Fibroblast of lung (primary cell): ENCODE data around the gene PTEN.

Experiments
- EZH2 ChIP-seq: IDR thresholded peaks from 2 replicates; pipeline ENCODE4 v1.5.1; 2012; ENCODE audit warnings: low read length, control low read depth, mild to moderate bottlenecking; ENCODE audit errors: missing control alignments
- TF ChIP-seq, protein P1 (sequence below), 2 donors: IDR thresholded peaks in 1 of 2; conservative IDR thresholded peaks in 1 of 2; 1 replicate in 1 of 2; 2 replicates in 1 of 2; pipeline ENCODE4 v1.5.1; 2011 to 2012; ENCODE audit warnings: low read length in 2 of 2, control low read depth in 1 of 2, inconsistent platforms in 1 of 2, low read depth in 1 of 2, mild to moderate bottlenecking in 1 of 2

GRCh38 chr10:87930141-87930540 is 66.7 kb downstream of the PTEN start:
- TF ChIP-seq, protein P1, sequence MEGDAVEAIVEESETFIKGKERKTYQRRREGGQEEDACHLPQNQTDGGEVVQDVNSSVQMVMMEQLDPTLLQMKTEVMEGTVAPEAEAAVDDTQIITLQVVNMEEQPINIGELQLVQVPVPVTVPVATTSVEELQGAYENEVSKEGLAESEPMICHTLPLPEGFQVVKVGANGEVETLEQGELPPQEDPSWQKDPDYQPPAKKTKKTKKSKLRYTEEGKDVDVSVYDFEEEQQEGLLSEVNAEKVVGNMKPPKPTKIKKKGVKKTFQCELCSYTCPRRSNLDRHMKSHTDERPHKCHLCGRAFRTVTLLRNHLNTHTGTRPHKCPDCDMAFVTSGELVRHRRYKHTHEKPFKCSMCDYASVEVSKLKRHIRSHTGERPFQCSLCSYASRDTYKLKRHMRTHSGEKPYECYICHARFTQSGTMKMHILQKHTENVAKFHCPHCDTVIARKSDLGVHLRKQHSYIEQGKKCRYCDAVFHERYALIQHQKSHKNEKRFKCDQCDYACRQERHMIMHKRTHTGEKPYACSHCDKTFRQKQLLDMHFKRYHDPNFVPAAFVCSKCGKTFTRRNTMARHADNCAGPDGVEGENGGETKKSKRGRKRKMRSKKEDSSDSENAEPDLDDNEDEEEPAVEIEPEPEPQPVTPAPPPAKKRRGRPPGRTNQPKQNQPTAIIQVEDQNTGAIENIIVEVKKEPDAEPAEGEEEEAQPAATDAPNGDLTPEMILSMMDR (conservative IDR thresholded peaks at IDR 0.05 in 1 of 2, IDR thresholded peaks at IDR 0.05 in 1 of 2; ENCODE audit: low read depth in 1 of 2, low read length in 2 of 2) = no peak
- TF ChIP-seq EZH2 = no peak
